ENCODE measurements around the gene DPP10.

- TF ChIP-seq CTCF (IDR thresholded peaks at IDR 0.05; ENCODE audit: low read depth, low read length, missing input control) (no peak), RAD21 (IDR thresholded peaks at IDR 0.05) (no peak), REST (IDR thresholded peaks at IDR 0.05) (no peak), SP1 (IDR thresholded peaks at IDR 0.05) (no peak)
Observed at GRCh38 chr2:114714313-114714712, 271.9 kb downstream of the DPP10 start.

Measured in liver (tissue), 3 donors.